SK-N-MC (cell line): Measurements from ENCODE around the gene FRMD3.

Experiments
- EZH2 ChIP-seq: fragments of 200-600 bp; sonication (generic); IDR thresholded peaks from one replicate; pipeline ENCODE4 v1.6.1; 2017; ENCODE audit warnings: antibody characterized with exemption
- POLR2AphosphoS5 ChIP-seq: IDR thresholded peaks from 2 replicates; pipeline ENCODE4 v1.6.1; 2012; ENCODE audit warnings: mild to moderate bottlenecking, low read depth, low read length, borderline replicate concordance

DNA sequence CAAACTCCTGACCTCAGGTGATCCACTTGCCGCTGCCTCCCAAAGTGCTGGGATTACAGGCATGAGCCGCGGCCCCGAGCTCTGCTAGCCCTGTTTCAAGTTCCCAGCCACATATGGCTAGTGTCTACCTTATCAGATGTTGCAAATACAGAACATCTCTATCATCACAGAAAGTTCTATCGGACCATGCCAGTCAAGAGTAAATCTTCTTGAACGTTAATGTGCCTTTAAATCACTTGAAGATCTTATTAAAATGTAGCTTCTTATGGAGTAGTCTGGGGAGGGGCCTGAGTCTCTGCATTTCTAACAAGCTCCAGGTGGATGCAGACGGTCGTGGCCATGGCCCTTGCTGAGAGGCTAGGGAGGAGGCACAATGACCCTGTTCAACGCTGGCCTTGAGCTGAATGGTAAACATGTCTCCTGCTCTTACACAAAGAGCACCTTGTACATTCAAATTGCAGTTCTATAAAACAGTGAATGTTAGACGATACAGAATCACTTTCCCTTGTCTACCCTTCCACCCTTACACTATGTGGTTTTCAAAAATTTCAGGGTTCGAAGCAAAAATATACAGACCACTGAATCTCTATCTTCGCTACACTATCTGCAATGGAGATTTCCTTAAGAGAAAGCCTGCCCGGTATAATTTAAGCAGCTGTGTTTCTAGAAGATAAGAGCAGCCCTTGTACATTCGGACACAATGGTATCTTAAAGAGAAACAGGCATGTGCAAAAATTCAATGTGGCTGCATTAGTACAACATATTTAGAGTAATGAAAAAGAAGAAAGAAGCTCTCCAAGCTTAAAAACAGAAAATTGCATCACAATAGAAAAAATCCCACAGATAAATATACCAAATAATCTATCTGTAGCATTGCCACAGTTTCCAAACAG lies 114.1 kb downstream of the FRMD3 start:
- TF ChIP-seq POLR2AphosphoS5 (no peak), EZH2 (no peak)
